ENCODE data around the gene TXNDC2. TPM values are rescaled to one million over a fixed set of nuclear protein-coding genes. Genes with fewer than 3 reads are reported as not detected.

TXNDC2 gene
- total and polyA plus RNA-seq, 2 of the 4 experiments (the other 2 are of a cell fraction), result 0.18 TPM; not detected in 1

DNA sequence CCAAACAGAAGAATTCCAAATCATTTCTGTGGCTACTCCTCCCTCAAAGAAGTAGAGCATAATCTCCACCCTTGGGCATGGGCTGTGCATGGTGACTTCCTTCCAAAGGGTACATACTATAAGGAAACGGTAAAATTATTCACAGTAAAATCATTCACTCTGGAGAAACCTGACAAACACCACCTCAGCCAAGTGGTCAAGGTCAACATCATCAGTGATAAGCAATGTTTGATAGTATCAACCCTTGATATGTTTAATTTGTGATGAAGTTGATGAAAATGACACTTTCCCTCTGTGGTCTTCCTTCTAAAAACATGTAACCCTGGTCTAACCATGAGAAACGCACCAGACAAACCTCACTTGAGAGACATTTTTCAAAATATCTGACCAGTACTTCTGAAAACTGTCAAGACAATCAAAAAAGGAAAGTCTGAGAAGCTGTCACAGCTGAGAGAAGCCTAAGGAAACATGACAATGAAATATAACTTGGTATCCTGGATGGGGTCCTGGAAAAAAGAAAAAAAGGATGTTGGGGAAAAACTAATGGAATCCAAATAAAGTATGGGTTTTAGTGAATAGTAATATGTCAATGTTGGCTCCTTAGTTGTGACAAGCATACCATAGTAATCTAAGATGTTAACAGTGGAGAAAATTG is 9.4 kb upstream of the TXNDC2 start (continued):
- TF ChIP-seq BHLHE40 (IDR thresholded peaks at IDR 0.05; ENCODE audit: low read depth, low read length), result no peak

DNA sequence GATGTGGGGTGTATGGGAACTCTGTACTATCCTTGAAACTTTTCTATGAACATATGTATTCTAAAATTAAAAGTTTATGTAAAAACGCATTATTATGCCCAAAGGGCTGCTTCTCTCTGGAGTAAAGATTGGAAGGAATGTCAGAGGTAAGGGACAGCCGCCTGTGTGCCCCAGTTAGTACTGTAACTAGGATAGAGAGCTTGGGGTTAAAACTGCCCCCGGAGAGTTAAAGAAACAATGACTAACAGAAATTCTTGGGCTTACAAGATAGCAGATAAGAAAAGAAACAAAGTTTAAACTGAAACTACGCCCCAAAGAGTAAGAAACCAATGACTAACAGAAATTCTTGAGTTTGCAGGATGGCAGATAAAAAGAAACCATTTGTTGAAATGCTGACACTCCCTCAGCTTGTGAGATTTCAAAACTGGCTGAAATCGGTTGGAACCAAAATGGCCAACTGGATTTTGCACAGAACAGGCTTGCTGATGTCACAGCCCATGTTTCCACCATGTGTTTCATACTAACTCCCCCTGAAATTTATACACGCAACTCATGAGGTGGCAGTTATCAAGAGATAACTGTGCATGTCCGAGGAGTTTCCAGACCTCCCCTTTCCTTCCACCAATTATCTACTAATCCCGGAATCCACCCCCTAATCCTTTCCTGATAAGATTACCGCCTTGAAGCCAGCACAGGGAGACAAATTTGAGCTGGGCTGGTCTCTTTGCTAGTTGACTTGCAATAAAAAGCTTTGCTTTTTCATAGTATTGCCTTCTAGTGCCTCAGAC is 8.7 kb upstream of the TXNDC2 start:
- Histone ChIP-seq H2BK15ac (ENCODE audit: low read depth, low read length) (peak overlapping the region; percentile 75; the same call in 1 of the 3 replicates), H3K9me1 (ENCODE audit: insufficient read depth, low read length) (no peaks in the 10 kb centered on the region), H3K14ac (replicated peaks; ENCODE audit: low read depth, low read length) (peak overlapping the region; percentile 68), H3K56ac (ENCODE audit: extremely low read depth, insufficient read depth, low read length) (peak overlapping the region; percentile 88), H3K4me3 (ENCODE audit: insufficient read depth, low read depth, low read length) (peak overlapping the region; percentile 39), H2AK5ac (ENCODE audit: low read depth, low read length) (peak overlapping the region; percentile 33; the same call in 1 of the 2 replicates), H3K9me3 (ENCODE audit: control insufficient read depth, insufficient read depth, low read length) (no peaks in the 10 kb centered on the region), H2AFZ (replicated peaks; ENCODE audit: low read length, poor library complexity) (peak overlapping the region; percentile 93), H4K8ac (ENCODE audit: low read depth in 2 of 2, low read length in 2 of 2) (peak overlapping the region; percentile 37 to 97), H3K36me3 (ENCODE audit: control insufficient read depth, insufficient read depth, low read length) (no peaks in the 10 kb centered on the region), H3K4ac (ENCODE audit: low read depth, low read length) (peak overlapping the region; percentile 81), H3K27me3 (ENCODE audit: control insufficient read depth, insufficient read depth, low read length) (no peaks in the 10 kb centered on the region), H4K91ac (ENCODE audit: insufficient read depth, low read depth, low read length) (peak overlapping the region; percentile 79), H3K23ac (ENCODE audit: low read depth, low read length) (peak overlapping the region; percentile 70), H2BK120ac (ENCODE audit: low read depth, low read length) (peak overlapping the region; percentile 93), H2AK9ac (replicated peaks; ENCODE audit: low read depth, low read length, poor library complexity) (no peak overlapping the region), H3K9ac (ENCODE audit: low read depth, low read length) (peak overlapping the region; percentile 65), H3K27ac (ENCODE audit: insufficient read depth, low read length) (peak overlapping the region; percentile 82), H3K18ac (ENCODE audit: low read depth, low read length) (peak overlapping the region; percentile 68), H3K79me1 (ENCODE audit: low read depth in 1 of 2, low read length in 2 of 2) (no peaks in the 10 kb centered on the region), H2BK5ac (ENCODE audit: low read depth, low read length, poor library complexity, severe bottlenecking) (peak overlapping the region; percentile 98), H2BK20ac (ENCODE audit: low read depth, low read length) (peak overlapping the region; percentile 70), H4K5ac (ENCODE audit: low read depth, low read length) (peak overlapping the region; percentile 86), H4K20me1 (ENCODE audit: insufficient read depth, low read length) (no peaks in the 10 kb centered on the region), H3K4me2 (ENCODE audit: low read depth, low read length) (peak overlapping the region; percentile 84), H3K4me1 (ENCODE audit: control insufficient read depth, insufficient read depth, low read length) (peaks cover 3% of the 10 kb centered on the region; the same call in 1 of the 2 replicates)
- in situ Hi-C loops (cut with MboI; ENCODE audit: low sequenced_read_pairs) (no loop called here), dilution Hi-C loops (cut with HindIII; ENCODE audit: low sequenced_read_pairs, unreplicated experiment) (no loop called here), intact Hi-C loops (cut with micrococcal nuclease) (loop anchor here (10.0 kb wide), 1 partner anchor 58 kb away; no protein-coding TSS in a partner anchor)
- ATAC-seq (ENCODE audit: low read depth), result peak; percentile 86
- ChIA-PET CTCF (no interaction called here), POLR2A (ENCODE audit: unreplicated experiment) (interaction anchor here (0.6 to 1.0 kb wide), 2 partner anchors 14 to 36 kb away, joined by 3 to 4 read pairs; partner anchors contain the start of gene VAPA)
- DNase-seq, result peak; percentile 97
- WGBS, 2 experiments (ENCODE audit: extremely low coverage in 2 of 2, insufficient read length in 1 of 2), result no CpG with 5 or more reads among the region's 9 CpGs
- BruUV-seq (replicated peaks), result no TSS peak
- TF ChIP-seq SMC3 (IDR thresholded peaks at IDR 0.05; ENCODE audit: low read depth, low read length) (0 out of 2 replicates have a peak, but pooled peaks have one; percentile 12), RCOR1 (IDR thresholded peaks at IDR 0.05; ENCODE audit: insufficient replicate concordance, low read length) (no peak), POLR2A (IDR thresholded peaks at IDR 0.05; ENCODE audit: low read depth, low read length) (0 out of 2 replicates have a peak, but pooled peaks have one; percentile 42), MXI1 (IDR thresholded peaks at IDR 0.05; ENCODE audit: borderline replicate concordance, low read depth, low read length) (no peak), BHLHE40 (IDR thresholded peaks at IDR 0.05; ENCODE audit: low read depth, low read length) (no peak), RFX5 (IDR thresholded peaks at IDR 0.05; ENCODE audit: low read depth, low read length) (no peak), MAZ (IDR thresholded peaks at IDR 0.05; ENCODE audit: borderline replicate concordance, low read depth, low read length) (no peak), CHD1 (IDR thresholded peaks at IDR 0.05; ENCODE audit: low read depth, low read length) (no peak), NFE2L2 (IDR thresholded peaks at IDR 0.05; ENCODE audit: low read depth, low read length) (peak; percentile 35), RAD21 (IDR thresholded peaks at IDR 0.05; ENCODE audit: low read length) (no peak), CEBPB (IDR thresholded peaks at IDR 0.05; ENCODE audit: low read depth, low read length) (peak; percentile 86)
- TF ChIP-seq, protein P1, sequence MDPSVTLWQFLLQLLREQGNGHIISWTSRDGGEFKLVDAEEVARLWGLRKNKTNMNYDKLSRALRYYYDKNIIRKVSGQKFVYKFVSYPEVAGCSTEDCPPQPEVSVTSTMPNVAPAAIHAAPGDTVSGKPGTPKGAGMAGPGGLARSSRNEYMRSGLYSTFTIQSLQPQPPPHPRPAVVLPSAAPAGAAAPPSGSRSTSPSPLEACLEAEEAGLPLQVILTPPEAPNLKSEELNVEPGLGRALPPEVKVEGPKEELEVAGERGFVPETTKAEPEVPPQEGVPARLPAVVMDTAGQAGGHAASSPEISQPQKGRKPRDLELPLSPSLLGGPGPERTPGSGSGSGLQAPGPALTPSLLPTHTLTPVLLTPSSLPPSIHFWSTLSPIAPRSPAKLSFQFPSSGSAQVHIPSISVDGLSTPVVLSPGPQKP (IDR thresholded peaks at IDR 0.05; ENCODE audit: borderline replicate concordance, low read depth, low read length), result no peak
- TF ChIP-seq, protein P2, sequence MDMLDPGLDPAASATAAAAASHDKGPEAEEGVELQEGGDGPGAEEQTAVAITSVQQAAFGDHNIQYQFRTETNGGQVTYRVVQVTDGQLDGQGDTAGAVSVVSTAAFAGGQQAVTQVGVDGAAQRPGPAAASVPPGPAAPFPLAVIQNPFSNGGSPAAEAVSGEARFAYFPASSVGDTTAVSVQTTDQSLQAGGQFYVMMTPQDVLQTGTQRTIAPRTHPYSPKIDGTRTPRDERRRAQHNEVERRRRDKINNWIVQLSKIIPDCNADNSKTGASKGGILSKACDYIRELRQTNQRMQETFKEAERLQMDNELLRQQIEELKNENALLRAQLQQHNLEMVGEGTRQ (IDR thresholded peaks at IDR 0.05; ENCODE audit: low read depth, low read length), result no peak
